Fibroblast of lung (primary cell): Measurements from ENCODE around the gene DISP3. TPM values are rescaled to one million over a fixed set of nuclear protein-coding genes. Genes with fewer than 3 reads are reported as not detected.

Experiments used
- DNase-seq, 2 donors: peaks; one replicate each; pipeline versions ENCODE4 v3.0.0 to v3.0.0-alpha.2; 2010; ENCODE audit warnings: low read depth in 2 of 2
- H2AFZ ChIP-seq: 2 replicates; pipeline ENCODE4 v1.5.1; 2012; ENCODE audit warnings: low read length, control low read depth, inconsistent platforms
- H3K27ac ChIP-seq: 2 replicates; pipeline ENCODE4 v1.5.1; 2011; ENCODE audit warnings: low read length, control low read depth; ENCODE audit not compliant: insufficient read depth
- H3K27me3 ChIP-seq: 2 replicates; pipeline ENCODE4 v1.5.1; 2011; ENCODE audit warnings: mild to moderate bottlenecking, low read length; ENCODE audit not compliant: control insufficient read depth, insufficient read depth
- H3K36me3 ChIP-seq: 2 replicates; pipeline ENCODE4 v1.5.1; 2011; ENCODE audit warnings: low read length; ENCODE audit not compliant: control insufficient read depth, insufficient read depth
- H3K4me1 ChIP-seq: 2 replicates; pipeline ENCODE4 v1.5.1; 2011; ENCODE audit warnings: low read length; ENCODE audit not compliant: control insufficient read depth, insufficient read depth; ENCODE audit errors: extremely low read depth
- H3K4me2 ChIP-seq: 2 replicates; pipeline ENCODE4 v1.5.1; 2011; ENCODE audit warnings: low read length, control low read depth; ENCODE audit not compliant: insufficient read depth; ENCODE audit errors: extremely low read depth
- H3K4me3 ChIP-seq, 4 experiments: fragments of 200-600 bp in 1 of 4; sonication (generic) in 1 of 4; replicated peaks in 1 of 4; 2 replicates each; pipeline ENCODE4 v1.5.1; 2011 to 2016; ENCODE audit warnings: low read length in 4 of 4, low read depth in 3 of 4, mild to moderate bottlenecking in 3 of 4, control low read depth in 2 of 4, inconsistent platforms in 1 of 4, mixed read lengths in 1 of 4; ENCODE audit not compliant: insufficient read depth in 1 of 4; ENCODE audit errors: control extremely low read depth in 1 of 4
- H3K79me2 ChIP-seq: 2 replicates; pipeline ENCODE4 v1.5.1; 2012; ENCODE audit warnings: mild to moderate bottlenecking, low read length, inconsistent platforms; ENCODE audit not compliant: control insufficient read depth, insufficient read depth
- H3K9ac ChIP-seq: 2 replicates; pipeline ENCODE4 v1.5.1; 2011; ENCODE audit warnings: mild to moderate bottlenecking, low read length, control low read depth; ENCODE audit not compliant: insufficient read depth
- H3K9me3 ChIP-seq: 2 replicates; pipeline ENCODE4 v1.5.1; 2012; ENCODE audit warnings: low read depth, low read length; ENCODE audit not compliant: control insufficient read depth, insufficient read depth
- H4K20me1 ChIP-seq: 2 replicates; pipeline ENCODE4 v1.5.1; 2011; ENCODE audit warnings: low read length; ENCODE audit not compliant: control insufficient read depth, insufficient read depth; ENCODE audit errors: extremely low read depth
- EZH2 ChIP-seq: IDR thresholded peaks from 2 replicates; pipeline ENCODE4 v1.5.1; 2012; ENCODE audit warnings: low read length, control low read depth, mild to moderate bottlenecking; ENCODE audit errors: missing control alignments
- polyA plus RNA-seq, 2 donors: library from polyadenylated mRNA; depleted of rRNA in 1 of 2; stranded (reverse) in 1 of 2; unstranded in 1 of 2; fragments of >200 nt; gene quantifications; 2 replicates each; pipeline ENCODE4 v1.2.1, GENCODE V29; 2011 to 2012; ENCODE audit warnings: missing spikeins in 1 of 2
- total RNA-seq: library from RNA; depleted of rRNA; stranded (reverse); fragments of >200 nt; gene quantifications from 2 replicates; pipeline ENCODE4 v1.2.1, GENCODE V29; 2014
- TF ChIP-seq, protein P1 (sequence below), 2 donors: IDR thresholded peaks in 1 of 2; conservative IDR thresholded peaks in 1 of 2; 1 replicate in 1 of 2; 2 replicates in 1 of 2; pipeline ENCODE4 v1.5.1; 2011 to 2012; ENCODE audit warnings: low read length in 2 of 2, control low read depth in 1 of 2, inconsistent platforms in 1 of 2, low read depth in 1 of 2, mild to moderate bottlenecking in 1 of 2

DISP3 gene
- total and polyA plus RNA-seq, 2 donors (not counting 1 experiment from before 2014, with no cell fraction given): 0.02 TPM; not detected in 1

GRCh38 chr1:11528611-11529261 is 49.8 kb downstream of the DISP3 start:
- Histone ChIP-seq H3K9ac (no peak overlapping the region), H3K9me3 (no peaks in the 10 kb centered on the region), H3K4me2 (no peak overlapping the region), H2AFZ (no peak overlapping the region), H4K20me1 (no peaks in the 10 kb centered on the region), H3K4me3 (no peak overlapping the region), H3K27ac (no peak overlapping the region), H3K36me3 (no peaks in the 10 kb centered on the region), H3K4me1 (no peaks in the 10 kb centered on the region), H3K79me2 (no peaks in the 10 kb centered on the region), H3K27me3 (no peaks in the 10 kb centered on the region)
- TF ChIP-seq EZH2: no peak
- TF ChIP-seq, protein P1, sequence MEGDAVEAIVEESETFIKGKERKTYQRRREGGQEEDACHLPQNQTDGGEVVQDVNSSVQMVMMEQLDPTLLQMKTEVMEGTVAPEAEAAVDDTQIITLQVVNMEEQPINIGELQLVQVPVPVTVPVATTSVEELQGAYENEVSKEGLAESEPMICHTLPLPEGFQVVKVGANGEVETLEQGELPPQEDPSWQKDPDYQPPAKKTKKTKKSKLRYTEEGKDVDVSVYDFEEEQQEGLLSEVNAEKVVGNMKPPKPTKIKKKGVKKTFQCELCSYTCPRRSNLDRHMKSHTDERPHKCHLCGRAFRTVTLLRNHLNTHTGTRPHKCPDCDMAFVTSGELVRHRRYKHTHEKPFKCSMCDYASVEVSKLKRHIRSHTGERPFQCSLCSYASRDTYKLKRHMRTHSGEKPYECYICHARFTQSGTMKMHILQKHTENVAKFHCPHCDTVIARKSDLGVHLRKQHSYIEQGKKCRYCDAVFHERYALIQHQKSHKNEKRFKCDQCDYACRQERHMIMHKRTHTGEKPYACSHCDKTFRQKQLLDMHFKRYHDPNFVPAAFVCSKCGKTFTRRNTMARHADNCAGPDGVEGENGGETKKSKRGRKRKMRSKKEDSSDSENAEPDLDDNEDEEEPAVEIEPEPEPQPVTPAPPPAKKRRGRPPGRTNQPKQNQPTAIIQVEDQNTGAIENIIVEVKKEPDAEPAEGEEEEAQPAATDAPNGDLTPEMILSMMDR (conservative IDR thresholded peaks at IDR 0.05 in 1 of 2, IDR thresholded peaks at IDR 0.05 in 1 of 2; ENCODE audit: low read depth in 1 of 2, low read length in 2 of 2): no peak
- DNase-seq: no peak

- Histone ChIP-seq H3K27me3 (no peaks in the 10 kb centered on the region), H3K9ac (no peak overlapping the region), H3K36me3 (no peaks in the 10 kb centered on the region), H2AFZ (no peak overlapping the region), H3K9me3 (no peaks in the 10 kb centered on the region), H3K79me2 (no peaks in the 10 kb centered on the region), H3K4me3 (no peak overlapping the region), H3K4me2 (no peak overlapping the region), H3K4me1 (no peaks in the 10 kb centered on the region), H4K20me1 (no peaks in the 10 kb centered on the region), H3K27ac (no peak overlapping the region)
- DNase-seq: no peak
- no peak for TF ChIP-seq EZH2
- TF ChIP-seq, protein P1 (conservative IDR thresholded peaks at IDR 0.05 in 1 of 2, IDR thresholded peaks at IDR 0.05 in 1 of 2; ENCODE audit: low read depth in 1 of 2, low read length in 2 of 2): no peak
Measured at GRCh38 chr1:11529330-11529729, 50.4 kb downstream of the DISP3 start.

- no peaks in the 10 kb centered on the region for H3K4me1 ChIP-seq
- no peak overlapping the region for H3K27ac ChIP-seq
- no peak for TF ChIP-seq EZH2
- TF ChIP-seq, protein P1 (conservative IDR thresholded peaks at IDR 0.05 in 1 of 2, IDR thresholded peaks at IDR 0.05 in 1 of 2; ENCODE audit: low read depth in 1 of 2, low read length in 2 of 2): no peak
- no peaks in the 10 kb centered on the region for H4K20me1 ChIP-seq
- no peaks in the 10 kb centered on the region for H3K79me2 ChIP-seq
- no peaks in the 10 kb centered on the region for H3K36me3 ChIP-seq
- no peak for DNase-seq
- H3K9me3 ChIP-seq: no peaks in the 10 kb centered on the region
- H3K4me2 ChIP-seq: no peak overlapping the region
- no peaks in the 10 kb centered on the region for H3K27me3 ChIP-seq
- H2AFZ ChIP-seq: no peak overlapping the region
- H3K9ac ChIP-seq: no peak overlapping the region
- no peak overlapping the region for H3K4me3 ChIP-seq
Measured at GRCh38 chr1:11529763-11530730, 51.1 kb downstream of the DISP3 start.
